Measurements from ENCODE around the gene ANKUB1.
A peak's percentile ranks its signal among the peaks of the same experiment; 100 is the strongest.
"Not testable (repeated sequence)": the region's sequence is repeated elsewhere in the genome, so short reads cannot be mapped to it uniquely, and the experiment has no call there.

Gene ANKUB1

DNA sequence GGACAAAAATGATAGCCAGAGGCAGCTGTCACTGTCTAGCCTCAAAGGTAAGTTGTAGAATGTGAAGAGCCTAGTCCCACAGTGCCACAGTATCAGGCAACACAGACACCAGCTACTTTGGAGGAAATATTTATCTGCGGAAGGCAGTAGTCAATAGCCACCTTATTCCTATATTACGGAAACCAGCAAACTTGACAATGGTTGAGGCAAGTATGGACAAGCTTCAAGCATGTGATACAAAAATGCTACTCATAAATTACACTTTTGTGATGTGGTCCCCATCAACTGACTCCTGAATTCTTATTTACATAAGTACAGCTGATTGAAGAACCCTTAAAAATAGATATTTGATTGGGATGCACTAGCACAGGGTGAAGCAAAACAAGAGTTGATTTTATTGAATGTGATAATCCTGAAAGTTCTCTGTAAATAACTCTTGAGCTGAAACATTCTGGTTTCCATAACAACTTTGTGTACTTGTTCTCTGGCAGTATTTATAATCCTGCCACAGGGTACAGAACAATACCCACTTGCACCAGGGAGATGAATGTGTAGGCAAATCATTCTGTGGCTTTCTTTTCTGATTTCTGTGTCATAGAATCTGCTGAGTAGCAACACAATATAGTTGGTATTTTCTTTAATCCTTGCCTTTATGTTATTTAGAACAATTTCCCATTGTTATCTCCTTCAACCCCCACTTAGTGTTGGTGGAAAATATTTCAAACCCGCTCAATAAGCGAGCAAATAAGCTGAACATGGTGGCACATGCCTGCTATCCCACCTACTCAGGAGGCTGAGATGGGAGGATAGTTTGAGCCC lies at the start of gene ANKUB1:
Gene ANKUB1, minus strand, starts transcription at position 103 of the 819 bp plus-strand sequence. CDS start 188 bp downstream, outside the sequence.
- no peak for DNase-seq

GRCh38 chr3:149839896-149840295 lies 47.5 kb upstream of the ANKUB1 start:
- DNase-seq: no peak

DNA sequence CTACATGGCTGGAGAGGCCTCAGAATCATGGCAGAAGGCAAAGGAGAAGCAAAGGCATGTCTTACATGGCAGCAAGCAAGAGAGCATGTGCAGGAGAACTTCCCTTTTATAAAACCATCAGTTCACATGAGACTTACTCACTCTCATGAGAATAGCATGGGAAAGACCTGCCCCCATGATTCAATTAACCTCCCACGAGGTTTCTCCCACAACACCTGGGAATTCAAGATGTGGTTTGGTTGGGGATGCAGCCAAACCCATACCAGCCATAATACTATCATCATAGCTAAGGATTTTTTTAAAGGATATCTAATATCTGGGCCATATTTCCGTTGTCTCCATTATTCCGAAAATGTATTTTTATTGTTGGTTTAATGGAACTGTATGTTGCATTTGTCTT lies 47.1 kb upstream of the ANKUB1 start:
- not testable (repeated sequence) for DNase-seq

GRCh38 chr3:149838491-149838890 lies 46.1 kb upstream of the ANKUB1 start:
- DNase-seq: not testable (repeated sequence)

DNA sequence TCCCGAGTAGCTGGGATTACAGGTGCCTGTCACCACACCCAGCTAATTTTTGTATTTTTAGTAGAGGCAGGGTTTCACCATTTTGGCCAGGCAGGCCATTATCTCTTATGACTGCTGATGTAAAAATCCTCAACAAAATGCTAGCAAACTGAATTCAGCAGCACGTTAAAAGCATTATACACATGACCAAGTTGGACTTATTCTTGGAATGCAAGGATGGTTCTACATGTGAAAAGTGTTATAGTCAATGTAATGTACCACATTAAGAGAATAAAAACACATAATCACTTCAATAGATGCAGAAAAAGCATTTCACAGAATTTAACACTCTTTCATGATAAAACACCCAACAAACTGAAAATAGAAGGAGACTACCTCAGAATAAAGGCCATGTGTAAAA lies 40.9 kb upstream of the ANKUB1 start:
- no peak for DNase-seq

DNA sequence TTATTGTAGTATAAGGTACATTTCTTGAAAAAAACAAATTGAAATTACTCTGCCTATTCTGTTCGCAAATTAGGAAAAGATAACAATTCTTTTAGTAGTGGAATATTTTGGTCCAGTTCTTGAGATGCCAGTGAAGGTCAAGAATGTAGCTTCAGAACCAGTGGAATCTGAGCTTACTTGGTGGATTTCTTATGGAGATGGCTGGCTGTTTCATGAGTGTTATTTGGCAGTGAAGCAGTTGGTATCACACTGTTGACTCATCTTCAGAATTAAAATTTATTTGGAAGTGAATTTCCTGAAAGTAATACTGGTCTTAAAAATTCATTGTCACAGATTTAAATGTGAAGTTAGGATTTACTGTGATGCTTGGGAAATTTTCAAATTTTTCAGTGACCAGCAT lies 39.7 kb upstream of the ANKUB1 start:
- DNase-seq: no peak

GRCh38 chr3:149831321-149831720 lies 39.0 kb upstream of the ANKUB1 start:
- DNase-seq: no peak

DNA sequence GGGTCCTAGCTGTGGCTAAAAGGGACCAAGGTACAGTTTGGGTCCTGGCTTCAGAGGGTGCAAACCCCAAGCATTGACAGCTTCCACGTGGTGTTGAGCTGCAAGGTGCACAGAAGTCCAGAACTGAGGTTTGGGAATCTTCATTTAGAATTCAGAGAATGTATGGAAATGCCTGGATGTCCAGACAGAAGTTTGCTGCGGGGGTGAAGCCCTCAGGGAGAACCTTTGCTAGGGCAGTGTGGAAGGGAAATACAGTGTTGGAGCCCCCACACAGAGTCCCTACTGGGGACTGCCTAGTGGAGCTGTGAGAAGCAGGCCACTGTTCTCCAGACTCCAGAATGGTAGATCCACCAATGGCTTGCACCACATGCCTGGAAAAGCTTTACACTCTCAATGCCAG lies 38.5 kb upstream of the ANKUB1 start:
- DNase-seq: no peak

DNA sequence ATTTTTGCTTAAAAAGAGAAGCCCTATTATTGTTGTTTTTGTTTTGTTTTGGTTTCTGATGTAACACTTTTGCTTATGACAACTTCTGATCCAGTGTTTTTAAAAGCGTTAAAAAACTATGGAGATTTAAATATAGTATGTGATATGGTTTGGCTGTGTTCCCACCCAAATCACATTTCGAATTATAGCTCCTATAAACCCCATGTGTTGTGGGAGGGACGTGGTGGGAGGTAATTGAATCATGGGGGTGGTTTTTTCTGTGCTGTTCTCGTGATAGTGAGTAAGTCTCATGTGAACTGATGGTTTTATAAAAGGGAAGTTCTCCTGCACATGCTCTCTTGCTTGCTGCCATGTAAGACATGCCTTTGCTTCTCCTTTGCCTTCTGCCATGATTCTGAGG lies 37.3 kb upstream of the ANKUB1 start:
- not testable (repeated sequence) for DNase-seq

DNA sequence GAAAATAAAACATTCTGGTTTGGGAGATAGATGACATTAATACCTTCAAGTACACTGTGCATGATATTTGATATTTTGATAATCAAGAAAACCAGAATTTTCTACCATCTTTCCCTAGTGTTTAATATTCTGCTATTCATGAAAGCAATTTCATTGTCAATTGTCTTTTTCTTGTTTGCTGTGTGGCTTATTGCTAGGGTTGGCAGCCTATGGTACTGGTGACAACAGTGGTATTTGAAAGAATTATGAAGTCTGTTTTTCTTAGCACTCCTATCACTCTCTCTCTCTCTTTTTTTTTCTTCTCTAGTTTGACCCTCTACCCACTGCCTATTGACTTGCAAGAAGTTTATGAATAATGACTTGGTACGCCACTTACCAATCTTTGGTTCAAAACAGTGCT lies 36.0 kb upstream of the ANKUB1 start:
- DNase-seq: no peak

- DNase-seq: no peak
Observed at GRCh38 chr3:149826636-149827035, 34.3 kb upstream of the ANKUB1 start.

DNA sequence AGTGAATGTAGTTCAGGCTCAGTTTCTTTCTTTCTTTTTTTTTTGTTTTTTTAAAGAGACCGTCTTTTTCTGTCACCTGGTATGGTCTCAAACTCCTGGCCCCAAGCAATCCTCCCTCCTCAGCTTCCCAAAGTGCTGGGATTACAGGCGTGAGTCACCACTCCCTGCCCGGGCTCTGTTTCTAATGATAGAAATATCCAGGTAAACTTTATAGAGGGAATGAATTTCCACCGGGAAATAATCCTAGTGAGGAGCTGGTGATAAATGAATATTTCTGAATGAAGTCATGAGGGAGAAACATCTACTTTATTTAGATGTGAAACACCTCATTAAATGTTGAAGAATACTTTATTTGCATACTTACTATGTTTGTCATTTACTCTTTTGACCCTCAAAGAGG lies 27.8 kb upstream of the ANKUB1 start:
- DNase-seq: no peak

DNA sequence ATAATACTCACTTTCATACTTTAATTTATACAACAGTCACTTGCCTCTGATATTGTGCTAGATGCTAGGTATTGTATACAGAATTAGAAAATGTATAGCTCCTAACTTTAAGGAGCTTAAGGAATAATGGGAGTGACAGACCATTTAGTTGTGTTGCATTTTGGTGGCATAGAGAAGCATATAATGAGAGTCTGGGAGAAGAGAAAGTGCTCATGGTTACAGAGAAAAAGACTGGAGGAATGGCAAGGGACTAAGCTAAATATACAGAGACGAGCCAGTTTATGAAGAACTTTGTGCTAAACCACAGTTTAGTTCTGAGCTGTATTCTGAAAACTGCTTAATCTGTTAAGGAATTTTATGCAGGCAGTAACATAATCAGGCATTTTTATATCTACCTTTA lies 27.1 kb upstream of the ANKUB1 start:
- no peak for DNase-seq

DNA sequence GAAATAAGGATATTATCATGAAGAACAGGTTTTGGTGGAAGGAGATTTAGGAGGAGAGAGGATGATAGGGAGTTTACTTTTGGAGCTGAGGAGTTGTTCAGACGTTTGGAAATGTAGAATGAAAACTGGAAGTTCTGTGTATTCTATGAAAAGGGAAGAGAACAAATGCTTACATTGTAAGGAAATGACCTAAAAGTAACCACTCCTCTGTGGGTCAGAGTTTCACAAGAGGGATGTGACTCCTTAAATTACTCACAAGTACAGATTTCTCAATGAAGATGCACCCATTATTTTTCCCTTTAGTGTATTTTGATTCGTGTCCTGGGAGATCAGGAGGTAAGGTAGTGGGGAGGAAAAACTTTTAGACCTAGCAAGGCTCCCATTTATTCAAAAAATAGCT lies 24.6 kb upstream of the ANKUB1 start:
- DNase-seq: no peak

- DNase-seq: no peak
Observed at GRCh38 chr3:149816311-149816710, 24.0 kb upstream of the ANKUB1 start.

DNA sequence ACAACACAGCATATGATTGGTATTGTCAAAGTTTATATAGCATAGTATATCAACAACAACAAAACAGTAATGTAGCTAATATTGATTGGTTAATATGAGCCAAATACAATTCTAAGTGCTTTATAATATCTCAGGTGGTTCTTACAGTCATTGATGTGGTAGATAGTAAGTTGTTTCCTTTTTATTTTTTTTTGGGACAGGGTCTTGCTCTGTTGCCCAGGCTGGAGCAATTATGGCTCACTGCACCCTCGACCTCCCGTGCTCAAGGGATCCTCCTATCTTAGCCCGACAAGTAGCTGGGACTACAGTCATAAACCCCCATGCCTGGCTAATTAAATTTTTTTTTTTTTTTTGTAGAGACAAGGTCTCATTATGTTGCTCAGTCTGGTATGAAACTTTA lies 23.4 kb upstream of the ANKUB1 start:
- DNase-seq: no peak

DNA sequence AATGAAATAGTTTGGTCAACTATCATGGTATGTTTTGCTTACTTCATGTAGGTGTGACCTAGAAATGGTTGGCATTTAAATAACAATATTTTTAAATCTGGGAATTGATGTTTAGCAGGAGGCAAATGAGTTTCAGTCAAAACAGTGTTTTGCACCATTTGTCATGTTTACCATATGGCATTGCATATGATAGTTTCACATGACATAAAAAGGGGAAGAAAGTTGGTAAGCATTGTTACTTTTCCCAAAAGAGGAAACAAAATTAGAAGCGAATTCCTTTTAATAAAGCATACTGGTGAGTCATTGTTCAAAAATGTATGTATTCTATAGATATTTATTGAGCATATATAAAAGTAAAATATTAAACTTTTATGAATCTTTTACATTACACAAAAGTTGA lies 23.0 kb upstream of the ANKUB1 start:
- DNase-seq: no peak

DNA sequence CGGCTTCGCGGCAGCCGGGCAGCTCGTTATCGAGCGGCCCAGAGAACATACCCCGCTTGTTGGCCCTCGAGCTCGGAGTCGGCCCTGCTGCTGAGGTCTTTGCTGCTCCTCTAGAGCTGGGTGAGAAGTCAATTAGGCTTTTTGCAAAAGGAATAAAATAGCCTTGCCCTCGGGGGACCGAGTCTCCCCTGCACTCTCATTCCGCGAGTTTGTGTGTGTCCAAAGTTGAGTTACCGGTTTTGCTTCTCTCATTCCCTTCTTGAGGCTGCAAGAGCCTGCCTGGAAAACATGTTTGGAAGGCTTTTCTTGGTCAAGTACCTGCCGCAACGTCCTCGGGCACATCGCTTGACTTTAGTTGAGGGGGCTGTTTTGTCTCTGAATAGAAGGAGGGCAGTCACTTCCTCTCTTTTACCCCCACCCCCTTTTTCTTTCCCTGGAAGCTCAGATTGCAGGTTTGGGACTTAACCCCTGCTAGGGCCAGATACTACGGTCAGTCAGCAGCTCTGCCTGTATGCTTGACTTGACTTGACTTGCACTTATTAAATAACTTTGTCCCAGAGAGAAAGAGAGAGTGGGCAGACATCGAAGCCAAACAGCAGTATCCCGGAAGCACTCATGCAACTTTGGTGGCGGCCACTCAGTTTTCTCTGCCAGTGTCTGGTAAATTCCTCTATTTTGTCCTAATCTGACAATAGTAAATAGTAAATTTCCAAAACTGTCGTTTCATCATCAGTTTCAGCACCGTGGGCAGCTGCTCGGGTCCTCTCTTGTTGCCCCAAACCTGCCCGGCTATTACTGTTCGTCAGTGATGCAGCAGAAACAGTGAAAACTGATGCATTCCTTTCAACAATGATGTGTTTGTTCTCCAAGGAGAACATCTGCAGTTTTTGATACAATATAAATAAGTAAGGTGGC lies 21.3 kb upstream of the ANKUB1 start:
- DNase-seq: peak; percentile 13

DNA sequence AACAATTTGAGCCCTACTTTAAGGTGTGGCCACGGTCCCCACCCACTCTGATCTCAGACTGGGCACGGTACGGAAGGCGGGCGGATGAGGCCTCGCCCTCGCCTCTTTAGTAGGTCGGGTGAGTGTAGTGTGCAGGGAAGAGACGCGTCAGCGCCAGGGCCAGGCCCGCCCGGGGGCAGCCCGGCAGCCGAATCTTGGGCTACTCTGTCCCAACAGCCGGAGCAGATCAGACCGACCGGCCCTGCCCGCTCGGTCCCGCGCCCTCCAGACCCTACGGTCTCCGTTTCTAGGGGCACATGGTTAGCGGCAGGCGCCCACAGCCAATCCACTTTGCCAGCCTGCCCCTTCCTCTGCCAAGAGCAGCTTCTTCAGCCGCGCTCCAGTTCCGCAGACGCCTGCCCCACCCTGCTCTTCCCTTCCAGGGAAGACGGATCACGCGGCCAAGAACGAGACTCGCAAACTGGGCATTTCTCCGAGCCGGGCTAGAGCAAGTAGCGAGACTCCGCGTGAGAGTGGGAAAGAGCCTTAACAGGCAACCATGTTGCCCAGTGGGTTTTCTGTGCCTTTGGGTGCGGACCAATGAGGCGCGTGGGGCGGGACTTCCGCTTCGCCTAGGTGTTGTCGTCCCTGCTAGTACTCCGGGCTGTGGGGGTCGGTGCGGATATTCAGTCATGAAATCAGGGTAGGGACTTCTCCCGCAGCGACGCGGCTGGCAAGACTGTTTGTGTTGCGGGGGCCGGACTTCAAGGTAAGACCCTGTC lies 20.4 kb upstream of the ANKUB1 start, which contains the start of gene RNF13:
Gene RNF13, plus strand, starts transcription at position 610 of the 761 bp plus-strand sequence. CDS start 32,812 bp downstream, outside the sequence.
- DNase-seq: peak; percentile 95

- no peak for DNase-seq
Observed at GRCh38 chr3:149812165-149812605, 19.8 kb upstream of the ANKUB1 start.

DNA sequence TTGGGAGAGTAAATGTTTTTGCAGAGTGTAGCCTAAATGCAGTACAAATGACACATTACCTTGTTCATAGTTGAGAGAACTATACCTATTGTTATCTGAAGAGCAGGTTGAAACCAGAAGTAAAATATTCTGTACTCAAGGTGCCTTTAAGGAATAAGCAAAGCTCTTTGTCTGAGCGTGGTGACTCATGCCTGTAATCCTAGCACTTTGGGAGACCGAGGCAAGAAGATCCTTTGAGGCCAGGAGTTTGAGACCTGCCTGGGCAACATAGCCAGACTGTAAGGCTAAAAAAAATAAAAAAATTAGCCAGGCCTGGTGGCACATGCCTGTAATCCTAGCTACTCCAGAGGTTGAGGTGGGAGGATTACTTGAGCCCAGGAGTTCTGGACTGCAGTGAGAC lies 18.5 kb upstream of the ANKUB1 start:
- no peak for DNase-seq

- DNase-seq: no peak
Observed at GRCh38 chr3:149809699-149810098, 17.3 kb upstream of the ANKUB1 start.
